HepG2 (cell line): ENCODE results near the gene FAM229A. TPM values are rescaled to one million over a fixed set of nuclear protein-coding genes. Genes with fewer than 3 reads are reported as not detected.
"Not testable (repeated sequence)": the region's sequence is repeated elsewhere in the genome, so short reads cannot be mapped to it uniquely, and the experiment has no call there.

Experiments used
- ATAC-seq: fragments of 200-7000 bp; cut with Tn5 transposase; 3 replicates; pipeline ENCODE4 v1.9.1; 2020; ENCODE audit warnings: mild to moderate bottlenecking, moderate library complexity
- BruUV-seq: library from RNA; stranded (reverse); fragments of 400-500 nt; replicated peaks from 2 replicates; lab custom pipeline; 2021; lab: Mats Ljungman, UMichigan
- CTCF ChIA-PET: fragments of 300-600 bp; formaldehyde crosslinking; extraction: SDS; loops from one replicate; lab custom pipeline; 2021; ENCODE audit warnings: low total read pairs, inconsistent platforms, low intra/inter-chr PET ratio; lab: Yijun Ruan, JAX
- POLR2A ChIA-PET: fragments of 350-600 bp; sonication (Branson Sonifier 250); formaldehyde crosslinking; loops from one replicate; lab custom pipeline; 2020; ENCODE audit warnings: antibody characterized with exemption, inconsistent platforms; lab: Yijun Ruan, JAX
- DNase-seq: peaks from one replicate; pipeline ENCODE4 v3.0.0-alpha.2; 2015; ENCODE audit warnings: low spot score
- FAIRE-seq: peaks from 3 replicates; lab custom pipeline; 2011; peaks lifted over from hg19 to GRCh38; lab: Jason Lieb, UNC
- H2AFZ ChIP-seq: one replicate; pipeline ENCODE4 v1.6.1; 2011; ENCODE audit warnings: low read length, inconsistent platforms
- H3K27ac ChIP-seq: fragments of 300-600 bp; 3 replicates; pipeline ENCODE4 v1.8.0; 2011; ENCODE audit warnings: mixed run types, mild to moderate bottlenecking, mixed read lengths, low read length, inconsistent platforms; ENCODE audit not compliant: insufficient read depth; ENCODE audit errors: extremely low read length
- H3K27me3 ChIP-seq, 2 experiments: fragments of 200-600 bp in 1 of 2; 2 replicates in 1 of 2; 3 replicates in 1 of 2; pipeline versions ENCODE4 v1.6.0 to v1.8.0; 2011; ENCODE audit warnings: low read length in 2 of 2, mild to moderate bottlenecking in 2 of 2, moderate library complexity in 2 of 2, inconsistent platforms in 1 of 2; ENCODE audit not compliant: insufficient read depth in 2 of 2, control insufficient read depth in 1 of 2
- H3K36me3 ChIP-seq, 2 experiments: fragments of 200-600 bp in 1 of 2; replicated peaks in 1 of 2; 2 replicates in 1 of 2; 3 replicates in 1 of 2; pipeline versions ENCODE4 v1.5.1 to v1.8.0; 2011; ENCODE audit warnings: low read length in 2 of 2, inconsistent platforms in 1 of 2; ENCODE audit not compliant: insufficient read depth in 2 of 2, control insufficient read depth in 1 of 2
- H3K4me1 ChIP-seq: 2 replicates; pipeline ENCODE4 v1.5.1; 2012; ENCODE audit warnings: low read length, inconsistent platforms; ENCODE audit not compliant: insufficient read depth
- H3K4me2 ChIP-seq: 2 replicates; pipeline ENCODE4 v1.6.0; 2011; ENCODE audit warnings: low read depth, low read length, inconsistent platforms
- H3K4me3 ChIP-seq, 3 experiments: fragments of 200-600 bp in 1 of 3; sonication (generic), shearing (Covaris generic) in 1 of 3; replicated peaks in 1 of 3; 2 replicates each; pipeline ENCODE4 v1.5.1; 2011 to 2016; ENCODE audit warnings: low read length in 3 of 3, inconsistent platforms in 2 of 3, low read depth in 2 of 3, mild to moderate bottlenecking in 2 of 3, control low read depth in 1 of 3, mixed read lengths in 1 of 3; ENCODE audit not compliant: insufficient read depth in 1 of 3
- H3K79me2 ChIP-seq: one replicate; pipeline ENCODE4 v1.6.1; 2011; ENCODE audit warnings: low read length, inconsistent platforms; ENCODE audit not compliant: insufficient read depth
- H3K9ac ChIP-seq: 2 replicates; pipeline ENCODE4 v1.6.0; 2011; ENCODE audit warnings: mild to moderate bottlenecking, low read depth, low read length, inconsistent platforms; ENCODE audit not compliant: insufficient read depth
- H3K9me3 ChIP-seq: 2 replicates; pipeline ENCODE4 v1.5.1; 2012; ENCODE audit warnings: mild to moderate bottlenecking, low read length
- H4K20me1 ChIP-seq: 2 replicates; pipeline ENCODE4 v1.6.0; 2011; ENCODE audit warnings: inconsistent platforms, mild to moderate bottlenecking, low read length, moderate library complexity; ENCODE audit not compliant: insufficient read depth
- NFATC3 ChIP-seq: sonication (generic); formaldehyde crosslinking; IDR thresholded peaks from 2 replicates; pipeline ENCODE4 v1.5.1; 2020; ENCODE audit warnings: mild to moderate bottlenecking, missing genetic modification reagents
- RERE ChIP-seq: IDR thresholded peaks from 2 replicates; pipeline ENCODE4 v1.6.1; 2016; ENCODE audit warnings: low read depth, missing genetic modification reagents, missing compliant biosample characterization
- SIN3B ChIP-seq: fragments of 150-350 bp; IDR thresholded peaks from 2 replicates; pipeline ENCODE4 v1.6.1; 2014; ENCODE audit warnings: low read length
- ZNF24 ChIP-seq: fragments of 450-650 bp; IDR thresholded peaks from 2 replicates; pipeline ENCODE4 v1.6.1; 2017; ENCODE audit warnings: antibody characterized with exemption, mild to moderate bottlenecking
- ZNF563 ChIP-seq: sonication (generic); formaldehyde crosslinking; IDR thresholded peaks from 2 replicates; pipeline ENCODE4 v1.8.0; 2022; ENCODE audit warnings: mild to moderate bottlenecking, moderate library complexity, missing genetic modification reagents
- ZNF574 ChIP-seq: sonication (generic); formaldehyde crosslinking; IDR thresholded peaks from 2 replicates; pipeline ENCODE4 v1.4.0; 2020; ENCODE audit warnings: missing genetic modification reagents
- WGBS: methylation state at CpG from one replicate; pipeline ENCODE4 v1.1.6; 2017; ENCODE audit warnings: low lambda C conversion rate; 5-methylcytosine and 5-hydroxymethylcytosine counted together
- in situ Hi-C: cut with HindIII; loops from 2 replicates; pipeline ENCODE4 v1.10.0; 2017; ENCODE audit warnings: low pct_unique_long_range_greater_than_20kb; ENCODE audit not compliant: extremely low pct_ligation_motif_present
- intact Hi-C: fragments of 100-400 bp; cut with micrococcal nuclease; formaldehyde crosslinking; loops from one replicate; pipeline ENCODE4 v1.10.0; 2022; ENCODE audit not compliant: unreplicated experiment
- polyA plus RNA-seq, 8 experiments: library from polyadenylated mRNA; depleted of rRNA in 3 of 8; stranded (reverse) in 7 of 8; unstranded in 1 of 8; fragments of >200 nt; fragmentation: Illumina TruSeq in 4 of 8; extraction: Trizol in 4 of 8; gene quantifications; 2 replicates each; pipeline versions ENCODE4 v1.2.1 to v1.2.3, GENCODE V29; 2011 to 2016; ENCODE audit warnings: low read depth in 4 of 8, missing spikeins in 1 of 8, mixed read lengths in 1 of 8; ENCODE audit not compliant: insufficient read depth in 1 of 8
- total RNA-seq, 5 experiments: library from RNA; depleted of rRNA; stranded (reverse); fragments of >200 nt; fragmentation: Illumina TruSeq; extraction: Trizol; gene quantifications; 2 replicates each; pipeline ENCODE4 v1.2.3, GENCODE V29; 2016; ENCODE audit warnings: low read depth in 1 of 5

The FAM229A gene
- total and polyA plus RNA-seq, 2 of the 13 experiments (the other 11 are each of a cell fraction or from before 2014, with no cell fraction given): 3.2 to 17.6 TPM

GRCh38 chr1:32356478-32356877 is 5.8 kb downstream of the FAM229A start (continued):
- TF ChIP-seq RERE (CRISPR knock-in tag) (no peak), ZNF574 (CRISPR knock-in tag) (no peak), SIN3B (no peak), ZNF563 (CRISPR knock-in tag) (no peak), ZNF24 (no peak), NFATC3 (CRISPR knock-in tag) (no peak)

- intact Hi-C loops, ATAC-seq, H3K27me3 ChIP-seq, BruUV-seq, H3K36me3 ChIP-seq, H4K20me1 ChIP-seq, H3K9ac ChIP-seq, H2AFZ ChIP-seq, in situ Hi-C loops, DNase-seq, FAIRE-seq, H3K79me2 ChIP-seq, CTCF ChIA-PET, H3K9me3 ChIP-seq, H3K4me3 ChIP-seq, H3K27ac ChIP-seq, H3K4me2 ChIP-seq: not testable (repeated sequence)
- WGBS: 96% methylated on average over 6 of the region's 6 CpGs
- POLR2A ChIA-PET: interaction anchor here (0.7 kb wide), 1 partner anchor 9 kb away, joined by 3 read pairs; no protein-coding TSS in a partner anchor
- H3K4me1 ChIP-seq: peaks cover 49% of the 10 kb centered on the region
Measured at GRCh38 chr1:32355778-32356177, 6.5 kb downstream of the FAM229A start.
